ENCODE data around the gene AMBP. TPM values are rescaled to one million over a fixed set of nuclear protein-coding genes. Genes with fewer than 3 reads are reported as not detected.

Gene AMBP
- total and polyA plus RNA-seq, 4 donors = 3,440 to 6,678 (median 4,863) TPM

GRCh38 chr9:114110180-114110579 is 32.1 kb upstream of the AMBP start:
- H3K27me3 ChIP-seq (ENCODE audit: control insufficient read depth in 4 of 4, insufficient read depth in 4 of 4, low read length in 3 of 4) = no peaks in the 10 kb centered on the region
- H3K9me3 ChIP-seq (ENCODE audit: control insufficient read depth in 4 of 4, low read length in 3 of 4) = no peaks in the 10 kb centered on the region
- no peak overlapping the region for H3K4me3 ChIP-seq (ENCODE audit: low read depth in 1 of 3, low read length in 3 of 3)
- H3K36me3 ChIP-seq (ENCODE audit: control insufficient read depth in 4 of 4, insufficient read depth in 3 of 4, low read depth in 1 of 4, low read length in 3 of 4) = no peaks in the 10 kb centered on the region
- no peak overlapping the region for H3K27ac ChIP-seq (ENCODE audit: low read depth in 1 of 2, low read length in 2 of 2)
- WGBS = 93% methylated on average over 2 of the region's 2 CpGs
- no peak for DNase-seq (ENCODE audit: low spot score)
- H3K9ac ChIP-seq (ENCODE audit: low read depth in 1 of 2, low read length in 2 of 2) = no peak overlapping the region
- TF ChIP-seq ATF3 (IDR thresholded peaks at IDR 0.05) = no peak
- no peak for TF ChIP-seq EGR1 (IDR thresholded peaks at IDR 0.05; ENCODE audit: low read depth in 2 of 2)
- TF ChIP-seq FOXA1 (IDR thresholded peaks at IDR 0.05) = no peak
- no peak for TF ChIP-seq HNF4A (conservative IDR thresholded peaks at IDR 0.05)
- no peak for TF ChIP-seq YY1 (IDR thresholded peaks at IDR 0.05)
- no peak for TF ChIP-seq HNF4G (IDR thresholded peaks at IDR 0.05)
- no peak for TF ChIP-seq NR2F2 (IDR thresholded peaks at IDR 0.05)
- TF ChIP-seq RXRA (IDR thresholded peaks at IDR 0.05) = no peak
- no peak for TF ChIP-seq RAD21 (IDR thresholded peaks at IDR 0.05)
- TF ChIP-seq MAX (IDR thresholded peaks at IDR 0.05) = no peak
- no peak for TF ChIP-seq SP1 (IDR thresholded peaks at IDR 0.05)
- TF ChIP-seq ZBTB33 (IDR thresholded peaks at IDR 0.05) = no peak
- TF ChIP-seq FOXA2 (IDR thresholded peaks at IDR 0.05) = no peak
- TF ChIP-seq JUND (IDR thresholded peaks at IDR 0.05) = no peak
- peaks cover 0 to 4% (median 0%) of the 10 kb centered on the region in 4 donors for H3K4me1 ChIP-seq (ENCODE audit: control insufficient read depth in 4 of 4, insufficient read depth in 4 of 4, low read length in 3 of 4)

- no peak overlapping the region for H3K4me3 ChIP-seq (ENCODE audit: low read depth in 1 of 3, low read length in 3 of 3)
- H3K4me1 ChIP-seq (ENCODE audit: control insufficient read depth in 4 of 4, insufficient read depth in 4 of 4, low read length in 3 of 4) = peaks cover 0 to 4% (median 0%) of the 10 kb centered on the region in 4 donors
- no peaks in the 10 kb centered on the region for H3K27me3 ChIP-seq (ENCODE audit: control insufficient read depth in 4 of 4, insufficient read depth in 4 of 4, low read length in 3 of 4)
- 95% methylated on average over 6 of the region's 6 CpGs for WGBS
- DNase-seq (ENCODE audit: low spot score) = no peak
- H3K9me3 ChIP-seq (ENCODE audit: control insufficient read depth in 4 of 4, low read length in 3 of 4) = no peaks in the 10 kb centered on the region
- no peak for TF ChIP-seq EGR1 (IDR thresholded peaks at IDR 0.05; ENCODE audit: low read depth in 2 of 2)
- no peak for TF ChIP-seq RAD21 (IDR thresholded peaks at IDR 0.05)
- TF ChIP-seq CTCF (IDR thresholded peaks at IDR 0.05; ENCODE audit: low read depth, low read length, missing input control) = no peak
- TF ChIP-seq MAX (IDR thresholded peaks at IDR 0.05) = no peak
- TF ChIP-seq FOXA2 (IDR thresholded peaks at IDR 0.05) = no peak
- no peak for TF ChIP-seq NR2F2 (IDR thresholded peaks at IDR 0.05)
- TF ChIP-seq JUND (IDR thresholded peaks at IDR 0.05) = no peak
- no peak for TF ChIP-seq YY1 (IDR thresholded peaks at IDR 0.05)
- TF ChIP-seq TAF1 (conservative IDR thresholded peaks at IDR 0.05) = no peak
- TF ChIP-seq HNF4A (conservative IDR thresholded peaks at IDR 0.05) = no peak
- TF ChIP-seq FOXA1 (IDR thresholded peaks at IDR 0.05) = no peak
- no peak for TF ChIP-seq REST (IDR thresholded peaks at IDR 0.05)
- TF ChIP-seq SP1 (IDR thresholded peaks at IDR 0.05) = no peak
- TF ChIP-seq HNF4G (IDR thresholded peaks at IDR 0.05) = no peak
- TF ChIP-seq RXRA (IDR thresholded peaks at IDR 0.05) = no peak
- no peak for TF ChIP-seq ATF3 (IDR thresholded peaks at IDR 0.05)
- TF ChIP-seq ZBTB33 (IDR thresholded peaks at IDR 0.05) = no peak
- no peak for TF ChIP-seq GABPA (IDR thresholded peaks at IDR 0.05 in 1 of 2, conservative IDR thresholded peaks at IDR 0.05 in 1 of 2)
- no peak overlapping the region for H3K9ac ChIP-seq (ENCODE audit: low read depth in 1 of 2, low read length in 2 of 2)
- no peaks in the 10 kb centered on the region for H3K36me3 ChIP-seq (ENCODE audit: control insufficient read depth in 4 of 4, insufficient read depth in 3 of 4, low read depth in 1 of 4, low read length in 3 of 4)
- no peak overlapping the region for H3K27ac ChIP-seq (ENCODE audit: low read depth in 1 of 2, low read length in 2 of 2)
Observed at GRCh38 chr9:114109124-114109523, 31.0 kb upstream of the AMBP start.
